ENCODE results near the gene PRR36. TPM values are rescaled to one million over a fixed set of nuclear protein-coding genes. Genes with fewer than 3 reads are reported as not detected.
A peak's percentile ranks its signal among the peaks of the same experiment; 100 is the strongest.

Gene PRR36
- total RNA-seq, 1 experiment from 2014 or later = 21.9 TPM

- ChIA-PET POLR2A (interaction anchor here (1.5 kb wide), 1 partner anchor 9 kb away, joined by 4 read pairs; no protein-coding TSS in a partner anchor), CTCF (interaction anchor here (0.5 to 7.2 kb wide), 16 partner anchors 9 to 236 kb away, joined by 3 to 70 read pairs (median 7); partner anchors contain the start of genes EVI5L, LRRC8E, MAP2K7 and TRAPPC5)
- H3K27ac Mint-ChIP-seq = no peak overlapping the region
- peaks cover 57% of the 10 kb centered on the region for H3K27me3 Mint-ChIP-seq (ENCODE audit: low read depth)
- peak overlapping the region; percentile 77 for H3K4me3 Mint-ChIP-seq
- TF ChIP-seq CREM (CRISPR knock-in tag; IDR thresholded peaks at IDR 0.05) (0 out of 2 replicates have a peak, but pooled peaks have one; percentile 10), ZNF423 (CRISPR knock-in tag; IDR thresholded peaks at IDR 0.05) (no peak)
- ATAC-seq = no peak
- no peaks in the 10 kb centered on the region for H3K9me3 Mint-ChIP-seq
- peaks cover 3% of the 10 kb centered on the region for H3K36me3 Mint-ChIP-seq
- no peak for DNase-seq (ENCODE audit: low spot score)
- H3K4me1 Mint-ChIP-seq = peaks cover 8% of the 10 kb centered on the region
These were observed 42.7 kb upstream of the PRR36 start for GRCh38 chr19:7916955-7917266.

GRCh38 chr19:7916103-7916954, 42.1 kb upstream of the PRR36 start:
- Mint-ChIP-seq H3K27me3 (ENCODE audit: low read depth) (peaks cover 57% of the 10 kb centered on the region), H3K4me3 (peak overlapping the region; percentile 77), H3K4me1 (peaks cover 8% of the 10 kb centered on the region), H3K9me3 (no peaks in the 10 kb centered on the region), H3K27ac (no peak overlapping the region), H3K36me3 (peaks cover 5% of the 10 kb centered on the region)
- peak; percentile 4; the same call in 1 of the 2 replicates for ATAC-seq
- CTCF ChIA-PET = interaction anchor here (0.5 to 7.2 kb wide), 17 partner anchors 9 to 235 kb away, joined by 3 to 70 read pairs (median 6); partner anchors contain the start of genes EVI5L, LRRC8E, MAP2K7 and TRAPPC5
- POLR2A ChIA-PET = interaction anchor here (0.6 to 1.5 kb wide), 4 partner anchors 8 to 59 kb away, joined by 3 to 10 read pairs (median 4); no protein-coding TSS in a partner anchor
- DNase-seq (ENCODE audit: low spot score) = peak; percentile 60
- peak; percentile 56; the same call in 1 of the 2 replicates for TF ChIP-seq E2F4 (CRISPR knock-in tag; IDR thresholded peaks at IDR 0.05; ENCODE audit: borderline replicate concordance, low read depth)
- TF ChIP-seq TEAD1 (CRISPR knock-in tag; IDR thresholded peaks at IDR 0.05) = 0 out of 2 replicates have a peak, but pooled peaks have one; percentile 27
- TF ChIP-seq E2F5 (CRISPR knock-in tag; IDR thresholded peaks at IDR 0.05) = peak; percentile 54; the same call in 1 of the 2 replicates
- peak; percentile 58; the same call in 1 of the 2 replicates for TF ChIP-seq HMGXB4 (CRISPR knock-in tag; IDR thresholded peaks at IDR 0.05)
- TF ChIP-seq ZNF396 (CRISPR knock-in tag; IDR thresholded peaks at IDR 0.05; ENCODE audit: borderline replicate concordance) = no peak
- peak; percentile 39; the same call in 1 of the 2 replicates for TF ChIP-seq FOXK1 (CRISPR knock-in tag; IDR thresholded peaks at IDR 0.05)
- no peak for TF ChIP-seq ZNF219 (CRISPR knock-in tag; IDR thresholded peaks at IDR 0.05; ENCODE audit: borderline replicate concordance)
- no peak for TF ChIP-seq PREB (CRISPR knock-in tag; IDR thresholded peaks at IDR 0.05; ENCODE audit: borderline replicate concordance)
- TF ChIP-seq ATF2 (CRISPR knock-in tag; IDR thresholded peaks at IDR 0.05; ENCODE audit: borderline replicate concordance, low read depth) = no peak
- TF ChIP-seq ATF1 (CRISPR knock-in tag; IDR thresholded peaks at IDR 0.05) = no peak
- TF ChIP-seq KAT7 (CRISPR knock-in tag; IDR thresholded peaks at IDR 0.05; ENCODE audit: borderline replicate concordance) = no peak
- TF ChIP-seq ATF3 (CRISPR knock-in tag; conservative IDR thresholded peaks at IDR 0.05) = no peak
- TF ChIP-seq MLX (CRISPR knock-in tag; IDR thresholded peaks at IDR 0.05) = no peak
- TF ChIP-seq MAX (CRISPR knock-in tag; IDR thresholded peaks at IDR 0.05) = peak; percentile 17; the same call in 1 of the 2 replicates
- no peak for TF ChIP-seq ZMAT4 (CRISPR knock-in tag; IDR thresholded peaks at IDR 0.05)
- TF ChIP-seq ATF6 (CRISPR knock-in tag; IDR thresholded peaks at IDR 0.05) = no peak
- TF ChIP-seq ZNF423 (CRISPR knock-in tag; IDR thresholded peaks at IDR 0.05) = no peak; the same call in 1 of the 2 replicates
- TF ChIP-seq CREM (CRISPR knock-in tag; IDR thresholded peaks at IDR 0.05) = peak; percentile 71; the same call in 1 of the 2 replicates
- TF ChIP-seq HMGA2 (CRISPR knock-in tag; IDR thresholded peaks at IDR 0.05) = no peak
- no peak for TF ChIP-seq RORB (CRISPR knock-in tag; IDR thresholded peaks at IDR 0.05)
- no peak for TF ChIP-seq JAZF1 (CRISPR knock-in tag; IDR thresholded peaks at IDR 0.05)
